ENCODE measurements around the gene PIEZO2.

The PIEZO2 gene

DNA sequence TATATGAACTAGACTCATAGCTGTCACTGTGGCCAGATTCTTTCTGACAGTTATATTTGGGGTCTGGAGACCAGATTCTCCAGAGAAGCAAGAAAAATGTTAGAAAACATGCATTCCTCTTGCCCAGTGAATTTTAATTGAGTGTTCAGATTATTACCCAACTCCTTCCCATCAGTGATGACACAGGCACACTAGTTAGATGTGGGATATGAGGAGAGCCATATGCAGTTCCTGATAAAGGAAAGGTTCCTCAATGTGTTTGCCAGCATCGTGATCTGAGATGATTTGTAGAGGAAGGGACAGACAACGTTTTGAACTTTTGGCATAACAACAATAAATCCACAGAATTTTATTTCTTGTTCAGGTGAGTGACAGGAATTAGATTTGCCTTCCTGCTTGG, 308.6 kb downstream of the PIEZO2 start:
- H3K27me3 Mint-ChIP-seq (ENCODE audit: low read depth): peaks cover 3% of the 10 kb centered on the region
- H3K4me3 Mint-ChIP-seq: no peak overlapping the region
- H3K4me1 Mint-ChIP-seq: peaks cover 27% of the 10 kb centered on the region
- H3K36me3 Mint-ChIP-seq (ENCODE audit: low read depth): peaks cover 8% of the 10 kb centered on the region
- peaks cover 3% of the 10 kb centered on the region for H3K9me3 Mint-ChIP-seq
- H3K27ac Mint-ChIP-seq: peak overlapping the region; percentile 14 to 62 (median 22)
- TF ChIP-seq, protein P1, sequence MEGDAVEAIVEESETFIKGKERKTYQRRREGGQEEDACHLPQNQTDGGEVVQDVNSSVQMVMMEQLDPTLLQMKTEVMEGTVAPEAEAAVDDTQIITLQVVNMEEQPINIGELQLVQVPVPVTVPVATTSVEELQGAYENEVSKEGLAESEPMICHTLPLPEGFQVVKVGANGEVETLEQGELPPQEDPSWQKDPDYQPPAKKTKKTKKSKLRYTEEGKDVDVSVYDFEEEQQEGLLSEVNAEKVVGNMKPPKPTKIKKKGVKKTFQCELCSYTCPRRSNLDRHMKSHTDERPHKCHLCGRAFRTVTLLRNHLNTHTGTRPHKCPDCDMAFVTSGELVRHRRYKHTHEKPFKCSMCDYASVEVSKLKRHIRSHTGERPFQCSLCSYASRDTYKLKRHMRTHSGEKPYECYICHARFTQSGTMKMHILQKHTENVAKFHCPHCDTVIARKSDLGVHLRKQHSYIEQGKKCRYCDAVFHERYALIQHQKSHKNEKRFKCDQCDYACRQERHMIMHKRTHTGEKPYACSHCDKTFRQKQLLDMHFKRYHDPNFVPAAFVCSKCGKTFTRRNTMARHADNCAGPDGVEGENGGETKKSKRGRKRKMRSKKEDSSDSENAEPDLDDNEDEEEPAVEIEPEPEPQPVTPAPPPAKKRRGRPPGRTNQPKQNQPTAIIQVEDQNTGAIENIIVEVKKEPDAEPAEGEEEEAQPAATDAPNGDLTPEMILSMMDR (IDR thresholded peaks at IDR 0.05; ENCODE audit: unreplicated experiment in 3 of 3): no peak

DNA sequence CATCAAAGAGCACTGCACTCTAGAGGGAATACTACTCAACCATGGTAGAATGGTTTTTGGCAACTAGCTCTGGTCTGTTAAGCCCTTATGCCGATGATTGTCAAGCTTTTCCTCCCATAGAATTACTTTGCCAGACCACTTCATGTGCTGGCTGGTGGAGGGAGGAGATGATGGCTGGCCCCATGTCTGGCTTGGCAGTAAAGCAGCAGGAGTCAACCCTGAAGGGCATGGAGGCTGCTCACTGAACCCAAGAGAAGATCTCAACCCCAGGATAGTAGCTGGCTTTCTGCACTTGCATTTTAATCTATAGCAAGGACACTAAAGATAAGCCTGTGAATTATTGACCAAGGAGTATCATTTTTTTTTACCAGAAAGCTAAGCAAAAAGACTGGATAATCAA, 309.9 kb downstream of the PIEZO2 start:
- Mint-ChIP-seq H3K4me3 (no peak overlapping the region), H3K4me1 (peaks cover 38% of the 10 kb centered on the region), H3K36me3 (ENCODE audit: low read depth) (peaks cover 8% of the 10 kb centered on the region), H3K27ac (no peak overlapping the region), H3K27me3 (ENCODE audit: low read depth) (peaks cover 3% of the 10 kb centered on the region), H3K9me3 (peaks cover 3% of the 10 kb centered on the region)
- TF ChIP-seq, protein P1 (IDR thresholded peaks at IDR 0.05; ENCODE audit: unreplicated experiment in 3 of 3): no peak

DNA sequence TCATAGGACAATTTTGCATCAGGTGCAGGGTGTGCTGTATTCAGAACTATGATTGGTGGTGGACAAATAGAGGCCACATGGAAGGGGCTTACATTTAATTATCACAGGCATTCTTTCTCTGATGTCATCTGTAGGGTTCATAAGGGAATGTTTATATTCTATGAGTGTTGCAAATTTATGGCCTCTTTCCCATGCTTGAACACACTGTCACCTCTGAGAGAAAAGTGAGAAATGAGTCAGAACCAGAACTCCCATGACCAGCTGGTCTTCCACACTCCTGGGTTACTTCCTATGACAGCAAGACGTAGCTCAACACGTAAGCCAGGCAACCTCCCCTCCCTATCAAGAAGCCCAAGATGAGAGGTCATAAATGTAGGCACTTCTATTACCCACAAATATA, 310.8 kb downstream of the PIEZO2 start:
- no peak overlapping the region for H3K27ac Mint-ChIP-seq
- no peak overlapping the region for H3K4me3 Mint-ChIP-seq
- H3K4me1 Mint-ChIP-seq: peaks cover 36% of the 10 kb centered on the region
- H3K9me3 Mint-ChIP-seq: peaks cover 3% of the 10 kb centered on the region
- H3K27me3 Mint-ChIP-seq (ENCODE audit: low read depth): peaks cover 3% of the 10 kb centered on the region
- H3K36me3 Mint-ChIP-seq (ENCODE audit: low read depth): peaks cover 8% of the 10 kb centered on the region
- TF ChIP-seq, protein P1 (IDR thresholded peaks at IDR 0.05; ENCODE audit: unreplicated experiment in 3 of 3): no peak

DNA sequence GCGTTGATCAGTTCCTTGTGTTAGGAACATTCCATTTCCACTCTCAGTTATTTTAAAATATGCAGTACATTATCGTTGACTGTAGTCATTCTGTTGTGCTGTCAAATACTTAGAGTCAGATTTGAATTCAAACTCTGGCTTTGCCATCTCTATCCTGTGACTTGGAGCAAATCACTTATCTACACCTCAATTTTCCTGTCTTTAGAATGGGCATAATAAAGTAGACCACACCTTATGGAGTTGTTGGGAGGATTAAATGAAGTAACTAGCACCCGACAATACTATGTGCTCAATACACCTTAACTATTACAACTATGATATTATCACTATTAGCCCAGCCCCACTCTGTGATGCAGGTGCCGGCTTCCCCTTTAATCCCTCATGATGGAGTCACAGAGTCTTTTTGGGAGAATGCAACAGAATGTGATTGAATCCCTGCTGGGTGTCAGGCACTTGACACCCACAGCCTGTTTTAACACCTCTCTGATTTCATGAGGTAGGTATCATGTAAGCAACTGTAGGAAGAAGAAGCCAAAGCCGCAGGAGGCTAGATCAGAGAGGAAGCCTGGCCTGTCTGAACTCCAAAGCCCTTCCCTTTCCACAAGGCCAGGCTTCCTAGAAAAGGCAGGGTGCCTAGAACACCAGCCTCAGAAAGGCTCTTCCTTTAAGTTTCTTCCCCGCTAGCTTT, 315.1 kb downstream of the PIEZO2 start:
- H3K27ac Mint-ChIP-seq: peak overlapping the region in 1 of 3 experiments; percentile 39
- peaks cover 15% of the 10 kb centered on the region for H3K9me3 Mint-ChIP-seq
- peaks cover 17% of the 10 kb centered on the region for H3K36me3 Mint-ChIP-seq (ENCODE audit: low read depth)
- TF ChIP-seq, protein P1 (IDR thresholded peaks at IDR 0.05; ENCODE audit: unreplicated experiment in 3 of 3): no peak
- peaks cover 4% of the 10 kb centered on the region for H3K27me3 Mint-ChIP-seq (ENCODE audit: low read depth)
- H3K4me1 Mint-ChIP-seq: peaks cover 24% of the 10 kb centered on the region
- no peak overlapping the region for H3K4me3 Mint-ChIP-seq

DNA sequence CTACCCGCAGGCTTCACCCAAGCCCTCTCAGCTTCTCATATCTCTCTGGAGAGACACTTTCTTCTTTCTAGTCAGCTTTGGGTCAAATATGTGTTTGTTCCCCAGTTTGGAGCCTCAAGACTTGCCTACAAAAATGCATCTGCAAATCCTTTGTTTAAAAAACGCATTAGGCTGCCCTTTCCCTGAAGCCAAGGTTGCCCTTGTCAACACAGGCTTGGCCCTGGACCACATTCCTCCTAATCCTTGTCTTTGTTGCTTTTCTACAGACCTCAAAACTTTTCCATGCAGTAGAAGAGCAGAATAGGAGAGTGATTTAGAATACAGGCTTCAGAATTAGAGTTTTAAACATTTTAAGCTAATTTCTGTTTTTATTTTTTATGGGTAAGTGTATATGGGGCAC, 315.7 kb downstream of the PIEZO2 start:
- peaks cover 18% of the 10 kb centered on the region for H3K9me3 Mint-ChIP-seq

More for the DNA sequence above, 315.7 kb downstream of the PIEZO2 start:
- no peak overlapping the region for H3K4me3 Mint-ChIP-seq
- H3K36me3 Mint-ChIP-seq (ENCODE audit: low read depth): peaks cover 17% of the 10 kb centered on the region
- H3K4me1 Mint-ChIP-seq: peaks cover 21% of the 10 kb centered on the region
- TF ChIP-seq, protein P1 (IDR thresholded peaks at IDR 0.05; ENCODE audit: unreplicated experiment in 3 of 3): no peak
- peaks cover 4% of the 10 kb centered on the region for H3K27me3 Mint-ChIP-seq (ENCODE audit: low read depth)
- H3K27ac Mint-ChIP-seq: peak overlapping the region in 1 of 3 experiments; percentile 26

All from nephron (organoid).